HG03469 (cell line): Measurements from ENCODE around the gene CGB1.
"Not testable (repeated sequence)": the region's sequence is repeated elsewhere in the genome, so short reads cannot be mapped to it uniquely, and the experiment has no call there.

Experiments used
- ATAC-seq: cut with Tn5 transposase; IDR thresholded peaks from one replicate; pipeline ENCODE4 v1.9.1; 2021; ENCODE audit warnings: mild to moderate bottlenecking, moderate library complexity, moderate number of reproducible peaks; ENCODE audit not compliant: unreplicated experiment

The CGB1 gene

DNA sequence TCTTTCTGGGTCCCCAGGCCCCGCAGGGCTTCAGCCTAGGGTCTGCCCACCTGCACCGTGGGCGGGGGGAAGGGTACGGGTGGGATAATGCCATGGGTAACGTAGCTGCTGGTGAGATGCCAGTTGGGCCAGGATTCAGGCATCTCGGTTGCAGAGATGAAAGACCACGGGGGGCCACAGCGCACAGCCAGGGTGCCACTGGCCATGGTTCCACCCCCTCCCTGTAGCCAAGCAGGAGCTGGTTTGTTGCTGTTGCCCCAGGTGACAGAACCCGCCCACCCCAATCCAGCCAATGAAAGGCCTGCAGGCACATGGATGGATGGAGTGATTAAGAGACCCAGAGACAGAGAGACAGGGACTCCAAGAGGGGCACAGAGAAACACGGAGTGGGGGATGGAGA is 21.9 kb upstream of the CGB1 start:
- ATAC-seq = no peak

DNA sequence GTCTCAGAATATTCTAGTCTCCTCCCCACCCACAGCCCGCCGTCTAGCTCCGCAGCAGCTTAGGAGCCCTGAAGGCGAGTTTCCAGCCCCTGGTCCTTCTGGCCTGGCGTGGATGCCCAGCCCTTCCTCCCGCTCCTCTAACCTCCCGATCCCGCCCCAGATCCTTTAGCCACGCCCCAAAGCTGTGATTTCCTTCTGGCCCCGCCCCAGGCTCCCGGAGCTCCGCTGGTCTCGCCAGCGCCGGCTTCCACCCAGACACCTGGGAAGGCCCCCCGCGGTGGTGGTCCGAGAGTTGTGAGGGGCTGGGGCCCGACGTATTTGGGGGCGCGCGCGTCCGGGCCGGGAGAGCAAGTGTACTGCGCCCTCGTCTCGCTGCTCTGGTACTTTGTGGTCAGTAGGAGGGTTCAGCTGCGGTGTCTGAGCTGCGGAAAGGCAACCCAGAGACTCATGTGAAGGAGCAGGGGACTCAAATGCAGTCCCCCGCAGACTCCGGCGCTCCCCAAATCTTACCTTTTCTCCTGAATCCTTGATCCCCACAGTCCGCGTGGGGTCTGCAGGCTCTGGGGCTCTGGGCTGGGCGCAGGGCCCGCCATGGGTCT is 21.0 kb upstream of the CGB1 start, which contains the start of gene CGB7:
Gene CGB7, minus strand, starts transcription at position 114 of the 599 bp plus-strand sequence. CDS start 2,374 bp downstream, outside the sequence.
- ATAC-seq = no peak

DNA sequence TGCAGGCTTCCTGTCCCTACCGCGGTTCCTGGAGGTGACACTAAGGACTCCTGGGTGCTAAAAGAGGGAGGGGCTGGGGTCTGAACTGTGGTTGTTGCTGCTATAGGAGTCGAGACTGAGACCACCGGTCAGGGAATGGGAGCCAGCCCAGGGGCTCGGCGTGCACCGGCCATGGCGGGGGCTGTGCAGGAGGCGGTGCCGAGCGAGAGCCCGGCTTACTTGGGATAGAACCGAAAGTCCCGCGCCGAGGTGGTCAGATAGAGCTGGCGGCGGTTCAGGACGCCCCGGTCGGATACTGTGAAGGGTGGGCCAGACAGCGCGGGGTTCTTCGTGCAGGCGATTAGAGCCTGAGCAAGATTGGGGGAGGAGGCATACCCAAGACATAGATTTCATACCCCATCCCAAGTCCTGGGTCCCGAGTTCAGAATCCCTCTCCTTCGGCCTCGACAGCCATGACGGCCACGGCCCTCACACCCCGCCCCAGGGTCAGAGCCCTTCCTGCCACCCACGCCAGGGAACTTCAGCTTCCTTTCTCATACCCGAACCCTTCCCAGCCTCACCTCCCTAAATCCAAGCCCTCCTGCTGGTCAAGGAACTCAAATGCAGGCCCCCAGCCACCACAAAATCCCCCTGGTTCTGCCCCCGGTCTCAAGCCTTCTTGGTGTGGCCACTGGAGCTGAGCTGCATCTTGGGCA is 20.4 kb upstream of the CGB1 start:
- not testable (repeated sequence) for ATAC-seq

DNA sequence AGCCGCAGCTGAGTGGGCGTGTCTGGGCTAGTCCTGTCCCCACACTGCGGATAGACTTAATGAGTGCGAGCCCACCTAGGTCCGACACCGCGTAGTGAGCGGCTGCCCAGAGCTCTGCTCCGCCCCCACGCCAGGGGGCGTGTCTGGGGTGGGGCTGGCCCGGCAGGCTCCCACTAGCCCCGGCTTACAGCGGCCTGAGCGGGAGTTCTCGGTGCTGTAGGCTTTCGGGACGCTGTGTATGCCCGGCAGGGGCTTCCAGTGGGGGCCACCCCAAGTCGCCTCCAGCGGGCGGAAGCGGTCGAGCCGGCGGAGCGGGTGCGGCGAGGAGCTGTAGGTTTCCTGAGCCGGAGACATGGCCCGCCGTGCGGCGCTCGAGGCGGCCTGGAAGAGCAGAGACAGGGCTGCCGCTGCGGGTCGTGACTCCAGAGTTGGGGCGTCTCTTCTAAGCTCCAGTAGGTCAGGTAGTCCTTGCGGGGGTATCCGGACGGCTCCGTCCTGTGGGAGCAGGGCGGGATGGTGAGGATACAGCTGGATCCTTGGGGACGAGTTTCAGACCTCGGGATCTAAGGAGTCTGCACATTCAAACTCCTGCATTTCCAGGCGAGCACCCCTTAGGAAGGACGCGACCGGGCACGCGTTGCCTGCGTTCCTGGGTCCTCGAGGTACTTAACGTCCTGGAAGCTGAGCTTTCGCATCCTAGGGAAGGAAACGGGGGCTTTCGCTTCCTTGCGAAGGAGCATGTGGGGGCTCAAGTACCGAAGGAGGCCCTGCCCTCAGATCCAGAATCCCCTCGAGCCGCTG is 19.6 kb upstream of the CGB1 start:
- no peak for ATAC-seq

DNA sequence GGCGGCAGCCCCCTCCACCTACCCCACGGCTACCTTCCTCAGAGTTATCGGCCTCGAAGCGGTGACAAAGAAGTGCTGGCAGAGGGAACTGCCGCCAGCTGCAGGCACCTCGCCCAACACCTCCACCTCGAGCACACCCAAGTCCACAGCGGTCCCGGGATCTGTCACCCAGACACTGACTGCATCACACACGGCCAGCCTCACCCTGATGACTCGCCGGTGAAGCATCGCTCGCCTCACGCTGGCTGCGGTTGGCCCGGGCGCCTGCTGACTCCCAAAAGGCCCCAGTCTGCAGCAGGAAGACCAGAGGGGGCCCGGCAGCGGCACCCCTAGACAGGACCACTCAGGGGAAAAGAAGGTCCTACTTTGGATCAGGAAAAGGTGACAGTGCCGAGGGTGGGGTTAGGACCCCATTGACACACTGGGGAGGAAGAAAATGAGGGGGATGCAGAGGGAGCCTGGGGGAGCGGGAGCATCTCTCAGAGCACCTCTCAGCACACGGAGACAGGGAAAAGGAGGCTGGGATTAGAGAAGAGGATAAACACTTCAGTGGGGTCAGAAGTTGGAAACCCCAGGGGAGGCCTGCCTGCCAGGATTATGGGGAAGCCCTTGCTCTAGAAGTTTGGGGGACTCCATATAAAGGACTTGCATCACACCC is 13.8 kb upstream of the CGB1 start:
- not testable (repeated sequence) for ATAC-seq

DNA sequence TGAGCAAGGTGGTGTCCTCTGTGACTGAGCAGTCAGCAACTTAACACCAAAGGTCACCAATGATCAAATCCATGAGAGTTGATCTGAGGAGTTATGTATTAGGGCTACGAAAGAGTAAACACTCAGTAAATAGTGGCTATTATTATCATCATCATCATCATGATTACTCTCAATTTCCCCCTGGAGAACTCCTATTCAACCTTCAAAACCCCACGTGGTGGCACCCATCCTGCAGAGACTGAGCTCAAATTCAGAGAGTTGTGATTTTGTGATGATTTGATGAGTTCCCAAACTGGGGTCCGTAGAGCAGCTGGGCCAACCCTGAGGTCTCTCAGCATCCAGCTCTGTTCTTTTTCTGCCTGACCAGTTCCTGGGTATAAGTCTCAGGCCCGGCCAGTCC is 13.1 kb upstream of the CGB1 start:
- not testable (repeated sequence) for ATAC-seq

DNA sequence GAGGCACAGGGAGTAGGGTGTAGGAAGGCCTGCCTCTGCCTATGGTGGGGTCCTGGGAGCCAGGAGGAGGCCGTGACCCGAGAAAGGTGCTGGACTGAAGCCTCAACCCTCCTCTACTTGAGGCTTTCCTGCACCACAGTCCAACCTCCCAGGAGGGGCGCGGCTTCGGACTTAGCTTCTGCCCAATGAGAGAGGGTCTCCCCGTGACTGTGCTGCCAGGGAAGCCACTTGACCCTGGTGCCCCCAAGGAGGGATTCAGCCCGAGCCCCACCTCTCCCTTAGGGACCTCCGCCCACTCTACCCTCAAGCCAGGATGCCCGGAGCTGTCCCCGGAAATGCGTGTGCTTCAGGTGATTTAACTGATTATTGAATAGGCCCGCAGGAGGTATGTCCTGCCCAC is 12.3 kb upstream of the CGB1 start, which contains the start of gene CGB8:
Gene CGB8, minus strand, starts transcription at position 101 of the 400 bp plus-strand sequence. CDS start 372 bp downstream, outside the sequence.
- ATAC-seq = not testable (repeated sequence)

DNA sequence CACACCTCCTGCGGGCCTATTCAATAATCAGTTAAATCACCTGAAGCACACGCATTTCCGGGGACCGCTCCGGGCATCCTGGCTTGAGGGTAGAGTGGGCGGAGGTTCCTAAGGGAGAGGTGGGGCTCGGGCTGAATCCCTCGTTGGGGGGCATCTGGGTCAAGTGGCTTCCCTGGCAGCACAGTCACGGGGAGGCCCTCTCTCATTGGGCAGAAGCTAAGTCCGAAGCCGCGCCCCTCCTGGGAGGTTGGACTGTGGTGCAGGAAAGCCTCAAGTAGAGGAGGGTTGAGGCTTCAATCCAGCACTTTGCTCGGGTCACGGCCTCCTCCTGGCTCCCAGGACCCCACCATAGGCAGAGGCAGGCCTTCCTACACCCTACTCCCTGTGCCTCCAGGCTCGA is 6.9 kb upstream of the CGB1 start, which contains the start of gene CGB5:
Gene CGB5, plus strand, starts transcription at position 301 of the 400 bp plus-strand sequence. CDS start 362 bp downstream, outside the sequence.
- ATAC-seq = not testable (repeated sequence)

DNA sequence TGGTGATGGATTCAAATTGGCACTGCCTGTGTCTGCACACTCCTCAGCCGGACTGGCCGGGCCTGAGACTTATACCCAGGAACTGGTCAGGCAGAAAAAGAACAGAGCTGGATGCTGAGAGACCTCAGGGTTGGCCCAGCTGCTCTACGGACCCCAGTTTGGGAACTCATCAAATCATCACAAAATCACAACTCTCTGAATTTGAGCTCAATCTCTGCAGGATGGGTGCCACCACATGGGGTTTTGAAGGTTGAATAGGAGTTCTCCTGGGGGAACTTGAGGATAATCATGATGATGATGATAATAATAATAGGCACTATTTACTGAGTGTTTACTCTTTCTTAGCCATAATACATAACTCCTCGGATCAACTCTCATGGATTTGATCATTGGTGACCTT is 6.0 kb upstream of the CGB1 start:
- not testable (repeated sequence) for ATAC-seq

DNA sequence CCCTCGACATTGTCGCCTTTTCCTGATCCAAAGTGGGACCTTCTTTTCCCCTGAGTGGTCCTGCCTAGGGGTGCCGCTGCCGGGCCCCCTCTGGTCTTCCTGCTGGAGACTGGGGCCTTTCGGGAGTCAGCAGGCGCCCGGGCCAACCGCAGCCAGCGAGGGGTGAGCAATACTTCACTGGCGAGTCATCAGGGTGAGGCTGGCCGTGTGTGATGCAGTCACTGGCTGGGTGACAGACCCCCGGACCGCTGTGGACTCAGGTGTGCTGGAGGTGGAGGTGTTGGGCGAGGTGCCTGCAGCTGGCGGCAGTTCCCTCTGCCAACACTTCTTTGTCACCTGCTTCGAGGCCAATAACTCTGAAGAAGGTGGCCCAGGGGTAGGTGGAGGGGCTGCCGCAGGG is 5.5 kb upstream of the CGB1 start:
- ATAC-seq = no peak

DNA sequence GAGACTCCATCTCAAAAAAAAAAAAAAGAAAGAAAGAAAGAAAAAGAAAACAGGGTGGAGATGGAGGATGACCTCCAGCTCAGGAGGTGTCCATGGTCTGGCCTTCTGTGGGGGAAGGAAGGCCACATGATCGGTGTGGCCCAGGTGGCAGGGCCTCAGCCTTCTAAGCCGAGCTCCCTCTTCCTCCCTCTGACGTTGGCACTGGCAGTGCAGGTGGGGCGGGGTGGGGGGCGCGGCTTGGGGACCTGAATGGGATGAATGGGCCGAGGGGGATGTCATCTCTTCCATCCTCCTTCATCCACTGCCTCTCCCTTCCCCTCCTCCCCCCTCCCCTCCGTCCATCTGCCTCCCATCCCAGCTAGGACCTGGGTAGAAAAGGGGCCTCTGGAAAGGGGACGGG is 3.0 kb upstream of the CGB1 start:
- not testable (repeated sequence) for ATAC-seq

DNA sequence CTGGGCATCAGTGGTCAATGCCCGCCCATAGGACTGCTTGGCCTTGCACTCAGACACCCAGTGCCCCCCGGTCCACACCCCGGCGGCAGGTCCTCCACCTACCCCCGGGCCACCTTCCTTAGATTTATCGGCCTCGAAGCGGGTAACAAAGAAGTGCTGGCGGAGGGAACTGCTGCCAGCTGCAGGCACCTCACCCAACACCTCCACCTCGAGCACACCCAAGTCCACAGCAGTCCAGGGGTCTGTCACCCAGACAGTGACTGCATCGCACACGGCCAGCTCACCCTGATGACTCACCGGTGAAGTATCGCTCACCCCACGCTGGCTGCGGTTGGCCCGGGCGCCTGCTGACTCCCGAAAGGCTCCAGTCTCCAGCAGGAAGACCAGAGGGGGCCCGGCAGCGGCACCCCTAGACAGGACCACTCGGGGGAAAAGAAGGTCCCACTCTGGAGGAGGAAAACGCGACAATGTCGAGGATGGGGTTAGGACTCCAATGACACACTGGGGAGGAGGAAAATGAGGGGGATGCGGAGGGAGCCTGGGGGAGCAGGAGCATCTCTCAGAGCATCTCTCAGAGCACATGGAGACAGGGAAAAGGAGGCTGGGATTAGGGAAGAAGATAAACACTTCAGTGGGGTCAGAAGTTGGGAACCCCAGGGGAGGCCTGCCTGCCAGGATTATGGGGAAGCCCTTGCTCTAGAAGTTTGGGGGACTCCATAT is 2.0 kb upstream of the CGB1 start:
- ATAC-seq = not testable (repeated sequence)

DNA sequence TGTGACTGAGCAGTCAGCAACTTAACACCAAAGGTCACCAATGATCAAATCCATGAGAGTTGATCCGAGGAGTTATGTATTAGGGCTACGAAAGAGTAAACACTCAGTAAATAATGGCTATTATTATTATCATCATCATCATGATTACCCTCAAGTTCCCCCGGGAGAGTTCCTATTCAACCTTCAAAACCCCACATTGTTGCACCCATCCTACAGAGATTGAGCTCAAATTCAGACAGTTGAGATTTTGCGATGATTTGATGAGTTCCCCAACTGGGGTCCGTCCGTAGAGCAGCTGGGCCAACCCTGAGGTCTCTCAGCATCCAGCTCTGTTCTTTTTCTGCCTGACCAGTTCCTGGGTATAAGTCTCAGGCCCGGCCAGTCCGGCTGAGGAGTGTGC is 1.4 kb upstream of the CGB1 start:
- ATAC-seq = not testable (repeated sequence)

DNA sequence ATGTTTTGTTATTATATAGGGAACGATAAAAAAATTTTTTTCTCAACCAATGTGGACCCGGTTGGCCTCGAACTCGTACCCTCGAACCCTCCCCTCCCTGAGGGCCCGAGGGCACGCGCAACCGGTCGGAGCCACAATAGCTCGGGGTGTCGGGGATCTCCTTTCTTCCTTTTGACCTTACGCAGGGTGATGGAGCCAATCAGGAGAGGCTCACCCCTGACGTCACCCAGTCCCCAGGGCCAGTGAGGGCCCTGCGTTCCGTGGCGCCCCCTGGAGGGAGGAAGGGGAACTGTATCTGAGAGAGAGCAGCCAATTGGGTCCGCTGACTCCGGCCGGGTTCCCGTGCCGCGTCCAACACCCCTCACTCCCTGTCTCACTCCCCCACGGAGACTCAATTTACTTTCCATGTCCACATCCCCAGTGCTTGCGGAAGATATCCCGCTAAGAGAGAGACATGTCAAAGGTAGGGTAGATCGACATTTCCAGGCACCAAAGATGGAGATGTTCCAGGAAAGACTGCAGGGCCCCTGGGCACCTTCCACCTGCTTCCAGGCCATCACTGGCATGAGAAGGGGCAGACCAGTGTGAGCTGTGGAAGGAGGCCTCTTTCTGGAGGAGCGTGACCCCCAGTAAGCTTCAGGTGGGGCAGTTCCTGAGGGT is 4.9 kb downstream of the CGB1 start, which contains the start of gene CGB2:
Gene CGB2, plus strand, starts transcription at position 249 of the 660 bp plus-strand sequence. Its CDS starts 206 bp downstream, at position 455.
- ATAC-seq = not testable (repeated sequence)

DNA sequence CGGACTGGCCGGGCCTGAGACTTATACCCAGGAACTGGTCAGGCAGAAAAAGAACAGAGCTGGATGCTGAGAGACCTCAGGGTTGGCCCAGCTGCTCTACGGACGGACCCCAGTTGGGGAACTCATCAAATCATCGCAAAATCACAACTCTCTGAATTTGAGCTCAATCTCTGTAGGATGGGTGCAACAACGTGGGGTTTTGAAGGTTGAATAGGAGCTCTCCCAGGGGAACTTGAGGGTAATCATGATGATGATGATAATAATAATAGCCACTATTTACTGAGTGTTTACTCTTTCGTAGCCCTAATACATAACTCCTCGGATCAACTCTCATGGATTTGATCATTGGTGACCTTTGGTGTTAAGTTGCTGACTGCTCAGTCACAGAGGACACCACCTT is 6.4 kb downstream of the CGB1 start:
- not testable (repeated sequence) for ATAC-seq

DNA sequence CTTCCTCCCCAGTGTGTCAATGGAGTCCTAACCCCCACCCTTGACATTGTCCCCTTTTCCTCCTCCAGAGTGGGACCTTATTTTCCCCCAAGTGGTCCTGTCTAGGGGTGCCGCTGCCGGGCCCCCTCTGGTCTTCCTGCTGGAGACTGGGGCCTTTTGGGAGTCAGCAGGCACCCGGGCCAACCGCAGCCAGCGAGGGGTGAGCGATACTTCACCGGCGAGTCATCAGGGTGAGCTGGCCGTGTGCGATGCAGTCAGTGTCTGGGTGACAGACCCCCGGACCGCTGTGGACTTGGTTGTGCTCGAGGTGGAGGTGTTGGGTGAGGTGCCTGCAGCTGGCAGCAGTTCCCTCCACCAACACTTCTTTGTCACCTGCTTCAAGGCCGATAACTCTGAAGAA is 6.9 kb downstream of the CGB1 start:
- not testable (repeated sequence) for ATAC-seq

DNA sequence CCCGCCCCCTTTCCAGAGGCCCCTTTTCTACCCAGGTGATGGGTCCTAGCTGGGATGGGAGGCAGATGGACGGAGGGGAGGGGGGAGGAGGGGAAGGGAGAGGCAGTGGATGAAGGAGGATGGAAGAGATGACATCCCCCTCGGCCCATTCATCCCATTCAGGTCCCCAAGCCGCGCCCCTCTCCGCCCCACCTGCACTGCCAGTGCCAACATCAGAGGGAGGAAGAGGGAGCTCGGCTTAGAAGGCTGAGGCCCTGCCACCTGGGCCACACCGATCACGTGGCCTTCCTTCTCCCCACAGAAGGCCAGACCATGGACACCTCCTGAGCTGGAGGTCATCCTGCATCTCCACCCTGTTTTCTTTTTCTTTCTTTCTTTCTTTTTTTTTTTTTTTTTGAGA is 8.0 kb downstream of the CGB1 start:
- ATAC-seq = not testable (repeated sequence)

DNA sequence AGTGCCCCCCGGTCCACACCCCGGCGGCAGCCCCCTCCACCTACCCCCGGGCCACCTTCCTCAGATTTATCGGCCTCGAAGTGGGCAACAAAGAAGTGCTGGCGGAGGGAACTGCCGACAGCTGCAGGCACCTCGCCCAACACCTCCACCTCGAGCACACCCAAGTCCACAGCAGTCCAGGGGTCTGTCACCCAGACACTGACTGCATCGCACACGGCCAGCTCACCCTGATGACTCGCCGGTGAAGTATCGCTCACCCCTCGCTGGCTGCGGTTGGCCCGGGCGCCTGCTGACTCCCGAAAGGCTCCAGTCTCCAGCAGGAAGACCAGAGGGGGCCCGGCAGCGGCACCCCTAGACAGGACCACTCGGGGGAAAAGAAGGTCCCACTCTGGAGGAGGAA is 11.1 kb downstream of the CGB1 start:
- not testable (repeated sequence) for ATAC-seq

DNA sequence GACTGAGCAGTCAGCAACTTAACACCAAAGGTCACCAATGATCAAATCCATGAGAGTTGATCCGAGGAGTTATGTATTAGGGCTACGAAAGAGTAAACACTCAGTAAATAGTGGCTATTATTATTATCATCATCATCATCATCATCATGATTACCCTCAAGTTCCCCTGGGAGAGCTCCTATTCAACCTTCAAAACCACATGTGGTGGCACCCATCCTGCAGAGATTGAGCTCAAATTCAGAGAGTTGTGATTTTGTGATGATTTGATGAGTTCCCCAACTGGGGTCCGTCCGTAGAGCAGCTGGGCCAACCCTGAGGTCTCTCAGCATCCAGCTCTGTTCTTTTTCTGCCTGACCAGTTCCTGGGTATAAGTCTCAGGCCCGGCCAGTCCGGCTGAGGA is 11.6 kb downstream of the CGB1 start:
- ATAC-seq = not testable (repeated sequence)
